ENCODE data around the gene YY1AP1.
"Not testable (repeated sequence)": the region's sequence is repeated elsewhere in the genome, so short reads cannot be mapped to it uniquely, and the experiment has no call there.

DNA sequence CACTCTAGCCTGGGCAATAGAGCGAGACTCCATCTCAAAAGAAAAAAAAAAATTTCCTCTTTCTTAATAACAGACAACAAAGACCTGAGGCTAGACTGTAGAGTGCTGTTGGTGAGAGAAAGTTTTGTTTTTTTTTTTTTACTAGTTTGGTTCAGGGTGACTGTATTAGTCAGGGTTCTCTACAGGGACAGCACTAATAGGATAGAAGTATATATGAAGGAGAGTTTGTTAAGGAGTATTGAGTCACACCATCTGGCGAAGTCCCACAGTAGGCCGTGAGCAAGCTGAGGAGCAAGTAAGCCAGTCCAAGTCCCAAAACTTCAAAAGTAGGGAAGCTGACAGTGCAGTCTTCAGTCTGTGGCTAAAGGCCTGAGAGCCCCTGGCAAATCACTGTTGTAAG, 22.9 kb upstream of the YY1AP1 start:
- not testable (repeated sequence) for TF ChIP-seq ISL1 (CRISPR knock-in tag; IDR thresholded peaks at IDR 0.05); ESRRG (CRISPR knock-in tag; IDR thresholded peaks at IDR 0.05); ARNTL (CRISPR knock-in tag; IDR thresholded peaks at IDR 0.05; ENCODE audit: borderline replicate concordance, low read depth); TCF4 (CRISPR knock-in tag; IDR thresholded peaks at IDR 0.05; ENCODE audit: borderline replicate concordance); RARB (CRISPR knock-in tag; IDR thresholded peaks at IDR 0.05); ZNF8 (CRISPR knock-in tag; IDR thresholded peaks at IDR 0.05); ZNF70 (CRISPR knock-in tag; IDR thresholded peaks at IDR 0.05); CSDC2 (CRISPR knock-in tag; IDR thresholded peaks at IDR 0.05); ZFP3 (CRISPR knock-in tag; IDR thresholded peaks at IDR 0.05); SNAI2 (CRISPR knock-in tag; IDR thresholded peaks at IDR 0.05)
- TF ChIP-seq, protein P1, sequence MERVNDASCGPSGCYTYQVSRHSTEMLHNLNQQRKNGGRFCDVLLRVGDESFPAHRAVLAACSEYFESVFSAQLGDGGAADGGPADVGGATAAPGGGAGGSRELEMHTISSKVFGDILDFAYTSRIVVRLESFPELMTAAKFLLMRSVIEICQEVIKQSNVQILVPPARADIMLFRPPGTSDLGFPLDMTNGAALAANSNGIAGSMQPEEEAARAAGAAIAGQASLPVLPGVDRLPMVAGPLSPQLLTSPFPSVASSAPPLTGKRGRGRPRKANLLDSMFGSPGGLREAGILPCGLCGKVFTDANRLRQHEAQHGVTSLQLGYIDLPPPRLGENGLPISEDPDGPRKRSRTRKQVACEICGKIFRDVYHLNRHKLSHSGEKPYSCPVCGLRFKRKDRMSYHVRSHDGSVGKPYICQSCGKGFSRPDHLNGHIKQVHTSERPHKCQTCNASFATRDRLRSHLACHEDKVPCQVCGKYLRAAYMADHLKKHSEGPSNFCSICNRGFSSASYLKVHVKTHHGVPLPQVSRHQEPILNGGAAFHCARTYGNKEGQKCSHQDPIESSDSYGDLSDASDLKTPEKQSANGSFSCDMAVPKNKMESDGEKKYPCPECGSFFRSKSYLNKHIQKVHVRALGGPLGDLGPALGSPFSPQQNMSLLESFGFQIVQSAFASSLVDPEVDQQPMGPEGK (CRISPR knock-in tag; IDR thresholded peaks at IDR 0.05; ENCODE audit: borderline replicate concordance), result not testable (repeated sequence)
- TF ChIP-seq, protein P2, sequence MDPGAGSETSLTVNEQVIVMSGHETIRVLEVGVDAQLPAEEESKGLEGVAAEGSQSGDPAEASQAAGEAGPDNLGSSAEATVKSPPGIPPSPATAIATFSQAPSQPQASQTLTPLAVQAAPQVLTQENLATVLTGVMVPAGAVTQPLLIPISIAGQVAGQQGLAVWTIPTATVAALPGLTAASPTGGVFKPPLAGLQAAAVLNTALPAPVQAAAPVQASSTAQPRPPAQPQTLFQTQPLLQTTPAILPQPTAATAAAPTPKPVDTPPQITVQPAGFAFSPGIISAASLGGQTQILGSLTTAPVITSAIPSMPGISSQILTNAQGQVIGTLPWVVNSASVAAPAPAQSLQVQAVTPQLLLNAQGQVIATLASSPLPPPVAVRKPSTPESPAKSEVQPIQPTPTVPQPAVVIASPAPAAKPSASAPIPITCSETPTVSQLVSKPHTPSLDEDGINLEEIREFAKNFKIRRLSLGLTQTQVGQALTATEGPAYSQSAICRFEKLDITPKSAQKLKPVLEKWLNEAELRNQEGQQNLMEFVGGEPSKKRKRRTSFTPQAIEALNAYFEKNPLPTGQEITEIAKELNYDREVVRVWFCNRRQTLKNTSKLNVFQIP (CRISPR knock-in tag; IDR thresholded peaks at IDR 0.05; ENCODE audit: borderline replicate concordance, low read depth), result not testable (repeated sequence)
- TF ChIP-seq, protein P3, sequence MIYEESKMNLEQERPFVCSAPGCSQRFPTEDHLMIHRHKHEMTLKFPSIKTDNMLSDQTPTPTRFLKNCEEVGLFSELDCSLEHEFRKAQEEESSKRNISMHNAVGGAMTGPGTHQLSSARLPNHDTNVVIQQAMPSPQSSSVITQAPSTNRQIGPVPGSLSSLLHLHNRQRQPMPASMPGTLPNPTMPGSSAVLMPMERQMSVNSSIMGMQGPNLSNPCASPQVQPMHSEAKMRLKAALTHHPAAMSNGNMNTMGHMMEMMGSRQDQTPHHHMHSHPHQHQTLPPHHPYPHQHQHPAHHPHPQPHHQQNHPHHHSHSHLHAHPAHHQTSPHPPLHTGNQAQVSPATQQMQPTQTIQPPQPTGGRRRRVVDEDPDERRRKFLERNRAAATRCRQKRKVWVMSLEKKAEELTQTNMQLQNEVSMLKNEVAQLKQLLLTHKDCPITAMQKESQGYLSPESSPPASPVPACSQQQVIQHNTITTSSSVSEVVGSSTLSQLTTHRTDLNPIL (CRISPR knock-in tag; IDR thresholded peaks at IDR 0.05; ENCODE audit: low read depth), result not testable (repeated sequence)

Data from SK-N-SH treated with all-trans-retinoic acid at 6 μM for 48 hours (cell line).